Measurements from ENCODE around the gene TTC22.

TTC22 gene

DNA sequence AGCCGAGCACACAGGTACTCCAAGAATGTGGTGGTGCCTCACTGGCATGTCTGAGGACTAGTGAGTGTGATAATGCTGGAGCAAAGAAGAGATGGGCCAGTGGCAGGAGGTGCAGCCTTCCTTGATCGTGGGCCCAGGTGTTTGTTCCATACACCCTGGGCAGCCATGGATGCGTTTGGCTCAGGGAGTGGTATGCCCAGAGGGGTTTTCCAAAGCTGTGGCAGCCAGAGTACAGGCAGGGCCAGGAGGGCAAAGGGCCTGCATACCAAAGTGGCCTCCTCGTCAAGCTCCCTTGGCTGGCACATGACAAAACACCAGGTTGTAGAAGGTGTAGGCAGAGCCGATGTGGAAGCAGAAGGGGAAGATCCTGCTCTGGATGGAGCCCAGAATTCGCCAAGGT, 55.8 kb downstream of the TTC22 start:
- DNase-seq = no peak

- DNase-seq = no peak
Observed at GRCh38 chr1:54744696-54745095, 56.4 kb downstream of the TTC22 start.

GRCh38 chr1:54743416-54744226, 57.5 kb downstream of the TTC22 start:
- no peak for DNase-seq

GRCh38 chr1:54742282-54742681, 58.8 kb downstream of the TTC22 start:
- no peak for DNase-seq

GRCh38 chr1:54741531-54741930, 59.6 kb downstream of the TTC22 start:
- DNase-seq = no peak

DNA sequence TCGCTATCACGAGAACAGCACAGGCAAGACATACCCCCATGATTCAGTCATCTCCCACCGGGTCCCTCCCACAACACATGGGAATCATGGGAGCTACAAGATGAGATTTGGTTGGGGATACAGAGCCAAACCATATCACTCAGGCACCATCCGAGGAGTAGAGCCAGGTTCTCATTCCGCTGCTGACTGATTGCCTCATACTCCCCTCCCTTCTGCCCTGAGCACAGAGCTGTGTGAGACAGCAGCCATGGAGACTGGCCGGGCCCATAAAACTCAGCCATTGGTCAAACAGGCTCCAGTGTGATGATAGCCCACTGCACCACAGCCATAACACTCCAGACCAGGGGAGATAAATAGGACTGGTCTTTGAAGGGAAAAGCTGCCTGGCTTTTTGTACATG, 62.9 kb downstream of the TTC22 start:
- no peak for DNase-seq

GRCh38 chr1:54736685-54737084, 64.4 kb downstream of the TTC22 start:
- DNase-seq = no peak
